Fibroblast of villous mesenchyme (primary cell): ENCODE data around the gene RSPO3. TPM values are rescaled to one million over a fixed set of nuclear protein-coding genes. Genes with fewer than 3 reads are reported as not detected.
A peak's percentile ranks its signal among the peaks of the same experiment; 100 is the strongest.

Experiments used
- DNase-seq: peaks from one replicate; pipeline ENCODE4 v3.0.0-alpha.2; 2010; ENCODE audit warnings: low read depth
- H3K4me3 ChIP-seq: 2 replicates; pipeline ENCODE4 v1.5.1; 2011; ENCODE audit warnings: low read depth, mild to moderate bottlenecking, low read length
- total RNA-seq: library from RNA; depleted of rRNA; stranded (reverse); fragments of >200 nt; gene quantifications from 2 replicates; pipeline ENCODE4 v1.2.3, GENCODE V29; 2012
- TF ChIP-seq, protein P1 (sequence below): IDR thresholded peaks from 2 replicates; pipeline ENCODE4 v1.5.1; 2012; ENCODE audit warnings: low read depth, mild to moderate bottlenecking, low read length; ENCODE audit not compliant: insufficient read depth

Gene RSPO3
- total RNA-seq, 1 donor, result 4.7 TPM

DNA sequence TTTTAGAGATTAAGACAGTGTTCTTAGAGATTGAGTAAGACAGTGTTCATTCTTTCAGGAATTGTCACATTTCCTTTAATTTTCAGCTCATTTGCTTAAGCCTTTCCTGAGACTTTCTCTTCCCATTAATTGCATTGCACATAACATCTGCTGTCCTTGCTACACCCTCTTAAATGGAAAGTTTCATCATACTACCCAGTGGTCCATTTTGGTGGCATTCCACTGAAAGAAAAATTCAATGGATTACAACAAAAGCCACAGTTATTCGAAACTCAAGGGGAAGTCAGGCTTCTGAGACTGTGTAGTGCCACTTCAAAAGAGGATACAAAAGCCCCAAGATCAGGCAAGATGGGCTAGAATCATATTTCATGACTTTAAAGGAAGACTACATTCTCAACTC, 64.0 kb downstream of the RSPO3 start:
- DNase-seq, result peak; percentile 83
- H3K4me3 ChIP-seq, result no peak overlapping the region
- TF ChIP-seq, protein P1, sequence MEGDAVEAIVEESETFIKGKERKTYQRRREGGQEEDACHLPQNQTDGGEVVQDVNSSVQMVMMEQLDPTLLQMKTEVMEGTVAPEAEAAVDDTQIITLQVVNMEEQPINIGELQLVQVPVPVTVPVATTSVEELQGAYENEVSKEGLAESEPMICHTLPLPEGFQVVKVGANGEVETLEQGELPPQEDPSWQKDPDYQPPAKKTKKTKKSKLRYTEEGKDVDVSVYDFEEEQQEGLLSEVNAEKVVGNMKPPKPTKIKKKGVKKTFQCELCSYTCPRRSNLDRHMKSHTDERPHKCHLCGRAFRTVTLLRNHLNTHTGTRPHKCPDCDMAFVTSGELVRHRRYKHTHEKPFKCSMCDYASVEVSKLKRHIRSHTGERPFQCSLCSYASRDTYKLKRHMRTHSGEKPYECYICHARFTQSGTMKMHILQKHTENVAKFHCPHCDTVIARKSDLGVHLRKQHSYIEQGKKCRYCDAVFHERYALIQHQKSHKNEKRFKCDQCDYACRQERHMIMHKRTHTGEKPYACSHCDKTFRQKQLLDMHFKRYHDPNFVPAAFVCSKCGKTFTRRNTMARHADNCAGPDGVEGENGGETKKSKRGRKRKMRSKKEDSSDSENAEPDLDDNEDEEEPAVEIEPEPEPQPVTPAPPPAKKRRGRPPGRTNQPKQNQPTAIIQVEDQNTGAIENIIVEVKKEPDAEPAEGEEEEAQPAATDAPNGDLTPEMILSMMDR, result no peak

DNA sequence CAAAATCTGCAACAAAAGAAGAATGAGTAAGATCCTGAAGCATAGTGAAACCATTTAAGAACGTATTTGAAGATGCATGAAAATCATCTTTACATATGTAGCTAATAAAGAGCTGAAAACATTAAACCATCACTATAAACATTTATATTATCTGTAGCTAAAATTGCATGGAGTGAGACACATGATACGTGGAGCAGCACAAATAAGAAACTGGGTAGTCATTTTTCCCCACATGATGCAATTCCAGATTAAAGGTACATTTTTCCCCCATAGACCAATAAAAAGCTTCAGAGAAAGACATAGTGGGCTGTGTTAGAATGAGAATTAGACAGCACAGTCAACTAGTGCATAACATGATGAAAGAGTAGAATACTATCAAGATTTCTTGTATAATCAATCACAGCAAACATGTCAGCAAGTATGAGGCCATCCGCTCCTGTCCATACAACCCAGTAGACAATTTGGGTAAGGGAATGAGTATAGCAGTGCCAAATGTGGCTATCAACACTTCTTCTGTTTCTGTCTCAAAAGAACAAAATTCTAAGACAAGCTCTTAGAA, 67.0 kb downstream of the RSPO3 start:
- no peak overlapping the region for H3K4me3 ChIP-seq
- TF ChIP-seq, protein P1, result no peak
- DNase-seq, result no peak

DNA sequence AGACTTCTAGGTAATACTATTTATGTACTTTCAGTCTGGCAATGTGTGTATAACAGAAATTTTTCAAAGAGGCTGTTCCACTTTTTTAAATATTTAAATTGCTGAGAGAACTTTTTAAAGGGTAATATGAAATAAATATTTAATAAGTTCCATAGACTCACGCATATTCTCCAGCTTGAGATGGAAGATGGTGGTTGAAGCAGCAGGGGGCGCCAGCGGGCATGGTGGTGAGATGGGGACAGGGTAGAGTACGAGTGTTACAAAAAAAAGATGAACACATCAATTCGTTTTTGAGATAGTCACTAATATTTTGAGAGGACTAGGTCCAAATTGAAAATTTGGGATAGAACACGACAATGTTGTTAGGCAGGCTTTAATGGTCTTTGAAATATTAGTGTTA, 68.4 kb downstream of the RSPO3 start:
- TF ChIP-seq, protein P1, result peak; percentile 46
- no peak overlapping the region for H3K4me3 ChIP-seq
- no peak for DNase-seq

DNA sequence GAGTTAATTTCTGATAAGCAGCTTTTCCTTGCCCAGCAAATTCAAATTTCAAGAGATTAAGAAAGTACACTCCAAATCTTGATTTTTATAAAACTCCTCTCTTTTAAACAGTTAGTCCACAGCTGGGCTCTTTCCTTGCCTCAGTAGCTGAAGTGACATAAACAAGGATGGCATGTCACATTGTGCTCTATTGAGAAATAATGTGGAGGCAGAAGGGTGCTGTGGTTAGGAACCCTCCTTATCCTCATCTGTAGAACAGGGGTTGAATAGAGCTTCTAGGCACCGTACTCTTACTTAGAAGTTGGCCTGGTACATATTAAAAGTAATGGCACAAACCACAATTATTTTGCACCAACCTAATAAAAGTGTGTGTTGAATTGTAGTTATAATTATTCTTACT, 70.3 kb downstream of the RSPO3 start:
- no peak for DNase-seq
- TF ChIP-seq, protein P1, result no peak
- no peak overlapping the region for H3K4me3 ChIP-seq

DNA sequence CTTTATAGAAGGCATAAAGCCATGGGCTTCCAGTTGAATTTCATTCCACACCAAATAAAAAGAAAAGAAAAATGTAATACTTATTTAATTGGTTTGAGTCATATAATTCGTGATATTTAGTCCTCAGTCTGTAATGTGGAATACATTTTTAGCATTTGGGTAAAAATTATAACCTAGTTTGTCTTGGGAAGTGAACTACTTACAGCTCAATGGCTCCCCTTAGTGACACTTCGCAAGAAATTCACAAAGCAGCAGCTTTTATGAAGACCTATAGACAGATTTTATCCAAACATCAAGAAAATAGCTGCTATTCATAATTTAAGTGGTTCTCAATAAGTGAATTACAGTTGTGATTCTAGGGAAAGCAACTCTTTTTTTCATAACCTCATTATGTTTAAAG, 72.1 kb downstream of the RSPO3 start:
- no peak overlapping the region for H3K4me3 ChIP-seq
- TF ChIP-seq, protein P1, result peak; percentile 70
- DNase-seq, result peak; percentile 65

DNA sequence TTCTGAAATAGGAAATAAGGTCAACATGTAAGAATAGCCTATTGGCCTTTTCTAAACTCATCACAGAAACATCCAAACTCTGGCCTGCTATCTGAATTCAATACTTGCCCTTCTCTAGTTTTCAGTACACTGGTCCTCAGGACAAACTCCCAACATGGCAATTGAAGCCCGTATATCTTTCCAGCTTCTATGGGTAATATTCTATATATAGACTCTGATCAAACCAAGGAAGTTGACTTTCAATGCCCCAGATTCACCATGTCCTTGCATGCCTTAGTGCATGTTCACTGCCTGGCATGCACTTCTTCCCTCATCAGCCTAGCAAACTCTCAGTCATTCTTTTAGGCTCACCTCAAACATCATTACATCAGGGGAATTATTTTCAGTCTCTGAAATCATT, 73.2 kb downstream of the RSPO3 start:
- H3K4me3 ChIP-seq, result no peak overlapping the region
- TF ChIP-seq, protein P1, result no peak
- no peak for DNase-seq

DNA sequence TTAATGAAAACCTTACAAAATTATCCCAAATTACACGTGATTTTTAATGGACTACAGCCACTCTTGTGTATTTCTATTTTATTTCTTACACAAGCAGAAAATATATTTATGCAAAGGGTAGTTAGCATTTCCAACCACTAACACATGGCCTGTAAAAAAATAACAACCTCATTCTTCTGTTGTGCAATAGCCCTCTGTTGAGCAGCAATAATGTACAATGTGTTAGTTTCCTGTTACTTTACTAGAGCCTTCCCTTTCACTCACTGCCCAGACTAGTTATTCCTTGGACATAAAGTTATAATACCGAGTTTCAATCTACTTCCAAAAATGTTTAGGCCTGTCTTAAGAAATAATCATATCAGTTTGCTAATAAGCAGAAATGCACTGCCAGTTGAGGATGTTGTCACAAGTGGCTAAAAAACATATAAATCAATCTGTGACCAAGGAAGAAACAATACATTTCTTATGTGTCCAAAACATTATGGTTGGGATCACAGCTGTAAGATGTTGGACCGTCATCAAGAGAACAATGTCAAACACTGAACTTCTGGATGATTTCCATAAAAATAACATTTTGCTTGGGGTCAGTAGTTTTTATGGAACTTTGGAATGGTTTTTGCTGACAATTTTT, 74.6 kb downstream of the RSPO3 start:
- TF ChIP-seq, protein P1, result no peak
- peak; percentile 89 for DNase-seq
- no peak overlapping the region for H3K4me3 ChIP-seq
